Measurements from ENCODE around the gene MDFI. TPM values are rescaled to one million over a fixed set of nuclear protein-coding genes. Genes with fewer than 3 reads are reported as not detected.

The MDFI gene
- total RNA-seq, 1 experiment from 2014 or later = 59.1 TPM

GRCh38 chr6:41671376-41671775 is 33.1 kb downstream of the MDFI start:
- DNase-seq (ENCODE audit: unreplicated experiment) = no peak
- Mint-ChIP-seq H3K9me3 (ENCODE audit: unreplicated experiment) (no peaks in the 10 kb centered on the region), H3K4me1 (ENCODE audit: insufficient read depth, unreplicated experiment) (no peaks in the 10 kb centered on the region), H3K36me3 (ENCODE audit: insufficient read depth, unreplicated experiment) (no peaks in the 10 kb centered on the region), H3K27ac (ENCODE audit: low read depth, unreplicated experiment) (no peak overlapping the region), H3K27me3 (ENCODE audit: insufficient read depth, unreplicated experiment) (peaks cover 46% of the 10 kb centered on the region), H3K4me3 (ENCODE audit: unreplicated experiment) (no peak overlapping the region)
- ChIA-PET POLR2A (no interaction called here), CTCF (interaction anchor here (1.6 to 2.4 kb wide), 2 partner anchors 9 to 69 kb away, joined by 5 to 6 read pairs; no protein-coding TSS in a partner anchor)
- intact Hi-C loops (cut with micrococcal nuclease) = no loop called here
- TF ChIP-seq CTCF (IDR thresholded peaks at IDR 0.05; ENCODE audit: unreplicated experiment) = no peak
- no TSS peak for BruUV-seq (replicated peaks)

- intact Hi-C loops (cut with micrococcal nuclease) = no loop called here
- H3K9me3 Mint-ChIP-seq (ENCODE audit: unreplicated experiment) = no peaks in the 10 kb centered on the region
- H3K27ac Mint-ChIP-seq (ENCODE audit: low read depth, unreplicated experiment) = no peak overlapping the region
- no peak for TF ChIP-seq CTCF (IDR thresholded peaks at IDR 0.05; ENCODE audit: unreplicated experiment)
- H3K4me3 Mint-ChIP-seq (ENCODE audit: unreplicated experiment) = no peak overlapping the region
- H3K27me3 Mint-ChIP-seq (ENCODE audit: insufficient read depth, unreplicated experiment) = peaks cover 39% of the 10 kb centered on the region
- ChIA-PET CTCF (interaction anchor here (0.6 to 2.4 kb wide), 3 partner anchors 9 to 70 kb away, joined by 3 to 6 read pairs (median 5); no protein-coding TSS in a partner anchor), POLR2A (no interaction called here)
- BruUV-seq (replicated peaks) = no TSS peak
- no peaks in the 10 kb centered on the region for H3K4me1 Mint-ChIP-seq (ENCODE audit: insufficient read depth, unreplicated experiment)
- no peak for DNase-seq (ENCODE audit: unreplicated experiment)
- no peaks in the 10 kb centered on the region for H3K36me3 Mint-ChIP-seq (ENCODE audit: insufficient read depth, unreplicated experiment)
Measured at GRCh38 chr6:41672016-41672415, 33.7 kb downstream of the MDFI start.

GRCh38 chr6:41672816-41673703 is 34.8 kb downstream of the MDFI start:
- TF ChIP-seq CTCF (IDR thresholded peaks at IDR 0.05; ENCODE audit: unreplicated experiment) = no peak
- BruUV-seq (replicated peaks) = no TSS peak
- no peaks in the 10 kb centered on the region for H3K36me3 Mint-ChIP-seq (ENCODE audit: insufficient read depth, unreplicated experiment)
- H3K27ac Mint-ChIP-seq (ENCODE audit: low read depth, unreplicated experiment) = no peak overlapping the region
- no peak overlapping the region for H3K4me3 Mint-ChIP-seq (ENCODE audit: unreplicated experiment)
- ChIA-PET CTCF (interaction anchor here (1.1 to 1.5 kb wide), 2 partner anchors 71 to 82 kb away, joined by 3 read pairs; no protein-coding TSS in a partner anchor), POLR2A (interaction anchor here (0.8 kb wide), 1 partner anchor 48 kb away, joined by 3 read pairs; no protein-coding TSS in a partner anchor)
- intact Hi-C loops (cut with micrococcal nuclease) = no loop called here
- DNase-seq (ENCODE audit: unreplicated experiment) = no peak
- H3K27me3 Mint-ChIP-seq (ENCODE audit: insufficient read depth, unreplicated experiment) = peaks cover 31% of the 10 kb centered on the region
- no peaks in the 10 kb centered on the region for H3K9me3 Mint-ChIP-seq (ENCODE audit: unreplicated experiment)
- no peaks in the 10 kb centered on the region for H3K4me1 Mint-ChIP-seq (ENCODE audit: insufficient read depth, unreplicated experiment)

GRCh38 chr6:41673704-41674000 is 35.4 kb downstream of the MDFI start:
- no peak overlapping the region for H3K27ac Mint-ChIP-seq (ENCODE audit: low read depth, unreplicated experiment)
- H3K4me1 Mint-ChIP-seq (ENCODE audit: insufficient read depth, unreplicated experiment) = no peaks in the 10 kb centered on the region
- BruUV-seq (replicated peaks) = no TSS peak
- no peaks in the 10 kb centered on the region for H3K9me3 Mint-ChIP-seq (ENCODE audit: unreplicated experiment)
- ChIA-PET CTCF (interaction anchor here (1.1 to 1.5 kb wide), 2 partner anchors 71 to 83 kb away, joined by 3 read pairs; no protein-coding TSS in a partner anchor), POLR2A (interaction anchor here (0.8 kb wide), 1 partner anchor 48 kb away, joined by 3 read pairs; no protein-coding TSS in a partner anchor)
- intact Hi-C loops (cut with micrococcal nuclease) = no loop called here
- peaks cover 31% of the 10 kb centered on the region for H3K27me3 Mint-ChIP-seq (ENCODE audit: insufficient read depth, unreplicated experiment)
- no peak for TF ChIP-seq CTCF (IDR thresholded peaks at IDR 0.05; ENCODE audit: unreplicated experiment)
- H3K36me3 Mint-ChIP-seq (ENCODE audit: insufficient read depth, unreplicated experiment) = peaks cover 3% of the 10 kb centered on the region
- DNase-seq (ENCODE audit: unreplicated experiment) = no peak
- no peak overlapping the region for H3K4me3 Mint-ChIP-seq (ENCODE audit: unreplicated experiment)
